Measurements from ENCODE around the gene MAGEA9. TPM values are rescaled to one million over a fixed set of nuclear protein-coding genes. Genes with fewer than 3 reads are reported as not detected.
A peak's percentile ranks its signal among the peaks of the same experiment; 100 is the strongest.
"Not testable (repeated sequence)": the region's sequence is repeated elsewhere in the genome, so short reads cannot be mapped to it uniquely, and the experiment has no call there.

The MAGEA9 gene
- total RNA-seq, 2 donors from 2014 or later = not detected

- ATAC-seq (no peak), DNase-seq (no peak)
- intact Hi-C loops (cut with DNase I, micrococcal nuclease) = no loop called here
These were observed 21.8 kb downstream of the MAGEA9 start for GRCh38 chrX:149803458-149804062.

GRCh38 chrX:149804102-149804501, 22.4 kb downstream of the MAGEA9 start:
- DNase-seq = no peak
- ATAC-seq = no peak
- intact Hi-C loops (cut with DNase I, micrococcal nuclease) = no loop called here

GRCh38 chrX:149807747-149808458, 26.2 kb downstream of the MAGEA9 start:
- DNase-seq = no peak
- intact Hi-C loops (cut with DNase I, micrococcal nuclease) = no loop called here

GRCh38 chrX:149818652-149819051, 36.9 kb downstream of the MAGEA9 start:
- DNase-seq (no peak), ATAC-seq (no peak)
- intact Hi-C loops (cut with DNase I, micrococcal nuclease) = no loop called here

More at GRCh38 chrX:149807747-149808458, 26.2 kb downstream of the MAGEA9 start:
- no peak for ATAC-seq

GRCh38 chrX:149819371-149819770, 37.6 kb downstream of the MAGEA9 start:
- no peak for DNase-seq
- intact Hi-C loops (cut with DNase I, micrococcal nuclease) = no loop called here
- no peak for ATAC-seq

GRCh38 chrX:149825424-149825823, 43.7 kb downstream of the MAGEA9 start:
- no peak for ATAC-seq

GRCh38 chrX:149827254-149827653, 45.5 kb downstream of the MAGEA9 start:
- no peak for DNase-seq
- no peak for ATAC-seq
- intact Hi-C loops (cut with DNase I, micrococcal nuclease) = no loop called here

More at GRCh38 chrX:149825424-149825823, 43.7 kb downstream of the MAGEA9 start:
- intact Hi-C loops (cut with DNase I, micrococcal nuclease) = no loop called here
- DNase-seq = peak in 1 of 2 donors; percentile 32

- intact Hi-C loops (cut with DNase I, micrococcal nuclease) = no loop called here
- ATAC-seq (no peak), DNase-seq (no peak)
These were observed 48.0 kb downstream of the MAGEA9 start for GRCh38 chrX:149829751-149830191.

GRCh38 chrX:149830192-149830873, 48.6 kb downstream of the MAGEA9 start:
- DNase-seq (no peak), ATAC-seq (no peak)
- intact Hi-C loops (cut with DNase I, micrococcal nuclease) = no loop called here

GRCh38 chrX:149831473-149831872, 49.7 kb downstream of the MAGEA9 start:
- intact Hi-C loops (cut with DNase I, micrococcal nuclease) = no loop called here
- ATAC-seq (no peak), DNase-seq (no peak)

GRCh38 chrX:149836728-149837127, 55.0 kb downstream of the MAGEA9 start:
- DNase-seq; intact Hi-C loops (cut with DNase I, micrococcal nuclease): not testable (repeated sequence)
- ATAC-seq = peak; percentile 56

GRCh38 chrX:149837167-149837566, 55.4 kb downstream of the MAGEA9 start:
- ATAC-seq (no peak), DNase-seq (no peak)
- intact Hi-C loops (cut with DNase I, micrococcal nuclease) = no loop called here

Other genes starting within 250 kb of the MAGEA9 start
- 10 to 100 TPM; 37.2 to 37.8 TPM for gene EOLA1, start 240.9 kb upstream of the MAGEA9 start, total RNA-seq
- gene HSFX3, start 232.0 kb upstream of the MAGEA9 start, total RNA-seq = not detected
- gene MAGEA9B, start 194.5 kb upstream of the MAGEA9 start, total RNA-seq = not detected
- gene HSFX2, start 186.6 kb upstream of the MAGEA9 start, total RNA-seq = not detected
- 10 to 100 TPM; 19.8 to 22.1 TPM for gene TMEM185A, start 150.1 kb upstream of the MAGEA9 start, total RNA-seq
- gene MAGEA11, start 69.9 kb upstream of the MAGEA9 start, total RNA-seq = not detected
- 1 to 10 TPM; 1.0 to 1.5 TPM for gene HSFX1, start 7.9 kb upstream of the MAGEA9 start, total RNA-seq
- not detected for gene MAGEA8, start 99.3 kb downstream of the MAGEA9 start, total RNA-seq
- not detected for gene HSFX4, start 147.6 kb downstream of the MAGEA9 start, total RNA-seq
- 10 to 100 TPM; 30.0 to 31.7 TPM for gene EOLA2, start 156.6 kb downstream of the MAGEA9 start, total RNA-seq